Esophagus muscularis mucosa (tissue), 3 donors: ENCODE measurements around the gene ELFN1.

Experiments
- CTCF ChIP-seq, 3 experiments: fragments of 200-600 bp in 2 of 3; fragments of 450-650 bp in 1 of 3; sonication (generic) in 2 of 3; IDR thresholded peaks; one replicate each; pipeline ENCODE4 v1.5.1; 2017 to 2019; ENCODE audit warnings: antibody characterized with exemption in 3 of 3, mild to moderate bottlenecking in 2 of 3, moderate library complexity in 1 of 3
- POLR2A ChIP-seq: fragments of 450-650 bp; IDR thresholded peaks from one replicate; pipeline ENCODE4 v1.6.1; 2017; ENCODE audit warnings: antibody characterized with exemption, moderate library complexity, mild to moderate bottlenecking, low read depth

DNA sequence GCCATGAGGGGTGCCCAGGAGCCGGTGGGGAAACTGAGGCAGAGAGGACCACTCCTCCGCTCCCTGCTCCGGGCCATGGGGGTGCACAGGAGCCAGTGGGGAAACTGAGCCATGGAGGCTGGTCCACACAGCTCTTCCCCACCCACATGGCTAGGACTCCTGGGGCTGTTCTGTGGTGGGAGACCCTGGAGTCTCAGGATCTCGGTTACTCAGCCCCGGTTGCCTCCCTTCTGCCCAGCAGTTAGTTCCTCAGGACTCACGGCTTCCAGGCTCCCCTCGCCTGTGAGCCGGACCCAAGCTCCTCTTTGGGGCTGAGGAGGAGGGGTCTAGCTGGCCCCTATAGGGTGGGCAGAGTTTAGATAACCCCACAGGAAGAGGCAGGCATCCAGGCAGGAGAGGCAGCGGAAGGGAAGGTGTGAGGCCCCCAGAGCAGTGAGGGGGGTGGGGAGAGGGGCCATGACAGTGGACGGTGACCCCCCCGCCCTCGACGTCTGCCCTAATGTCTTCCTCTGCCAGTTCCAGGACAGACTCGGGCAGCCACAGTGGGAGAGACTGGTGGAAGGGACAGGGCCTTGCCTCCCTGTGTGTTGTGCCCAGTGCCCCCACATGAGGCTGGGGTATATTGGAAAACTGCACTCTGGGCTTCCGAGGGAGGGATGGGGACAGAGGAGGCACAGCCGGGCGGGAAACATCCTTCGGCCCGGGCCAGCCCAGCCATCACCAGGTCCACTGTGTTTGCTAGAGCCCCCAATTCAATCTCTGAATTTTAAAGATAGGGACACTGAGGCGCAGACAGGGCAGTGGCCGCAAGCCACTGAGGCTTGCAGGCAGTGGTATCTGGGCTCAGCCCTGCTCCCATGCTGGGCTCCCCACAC is 4.3 kb downstream of the ELFN1 start:
- TF ChIP-seq CTCF (IDR thresholded peaks at IDR 0.05) (no peak), POLR2A (no peak)
